ENCODE data around the gene CIZ1.
"Not testable (repeated sequence)": the region's sequence is repeated elsewhere in the genome, so short reads cannot be mapped to it uniquely, and the experiment has no call there.

The CIZ1 gene, protein sequence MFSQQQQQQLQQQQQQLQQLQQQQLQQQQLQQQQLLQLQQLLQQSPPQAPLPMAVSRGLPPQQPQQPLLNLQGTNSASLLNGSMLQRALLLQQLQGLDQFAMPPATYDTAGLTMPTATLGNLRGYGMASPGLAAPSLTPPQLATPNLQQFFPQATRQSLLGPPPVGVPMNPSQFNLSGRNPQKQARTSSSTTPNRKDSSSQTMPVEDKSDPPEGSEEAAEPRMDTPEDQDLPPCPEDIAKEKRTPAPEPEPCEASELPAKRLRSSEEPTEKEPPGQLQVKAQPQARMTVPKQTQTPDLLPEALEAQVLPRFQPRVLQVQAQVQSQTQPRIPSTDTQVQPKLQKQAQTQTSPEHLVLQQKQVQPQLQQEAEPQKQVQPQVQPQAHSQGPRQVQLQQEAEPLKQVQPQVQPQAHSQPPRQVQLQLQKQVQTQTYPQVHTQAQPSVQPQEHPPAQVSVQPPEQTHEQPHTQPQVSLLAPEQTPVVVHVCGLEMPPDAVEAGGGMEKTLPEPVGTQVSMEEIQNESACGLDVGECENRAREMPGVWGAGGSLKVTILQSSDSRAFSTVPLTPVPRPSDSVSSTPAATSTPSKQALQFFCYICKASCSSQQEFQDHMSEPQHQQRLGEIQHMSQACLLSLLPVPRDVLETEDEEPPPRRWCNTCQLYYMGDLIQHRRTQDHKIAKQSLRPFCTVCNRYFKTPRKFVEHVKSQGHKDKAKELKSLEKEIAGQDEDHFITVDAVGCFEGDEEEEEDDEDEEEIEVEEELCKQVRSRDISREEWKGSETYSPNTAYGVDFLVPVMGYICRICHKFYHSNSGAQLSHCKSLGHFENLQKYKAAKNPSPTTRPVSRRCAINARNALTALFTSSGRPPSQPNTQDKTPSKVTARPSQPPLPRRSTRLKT

DNA sequence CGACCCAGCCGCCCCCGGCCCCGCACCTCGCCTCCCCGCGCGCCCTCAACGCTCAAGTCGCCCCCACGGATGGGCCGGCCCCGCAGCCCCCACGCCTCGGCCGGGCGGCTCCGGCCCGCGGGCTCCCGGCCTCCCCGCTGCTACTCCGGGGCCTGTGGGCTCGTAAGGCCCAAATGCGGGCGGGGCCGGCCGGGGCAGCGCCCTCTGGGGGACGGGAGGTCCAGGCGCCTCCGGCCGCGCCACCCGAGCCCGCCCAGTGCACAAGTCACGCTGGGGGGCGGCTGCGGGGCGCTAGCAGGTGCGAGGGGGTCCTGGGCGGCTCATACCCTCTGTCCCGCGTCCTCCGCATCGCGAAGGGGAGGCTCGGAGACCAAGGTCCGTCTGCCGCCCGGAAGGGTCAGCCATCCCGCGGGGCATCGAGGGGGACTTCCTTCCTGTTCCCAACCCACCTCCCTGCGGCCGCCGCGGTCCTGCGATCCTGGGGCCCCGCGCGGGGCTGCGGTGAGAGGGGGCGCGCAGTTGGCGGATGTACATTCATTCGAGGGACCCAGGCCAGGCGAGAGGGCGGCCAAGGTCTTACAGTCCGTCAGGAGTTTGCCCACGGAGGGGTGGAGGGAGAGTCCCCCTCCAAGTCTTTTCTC is at the start of gene CIZ1:
TSS of gene CIZ1 (minus strand) at position 167 of the 641 bp plus-strand sequence. CDS start 715 bp downstream, outside the sequence.
- peak; percentile 95 for DNase-seq (ENCODE audit: low spot score)

DNA sequence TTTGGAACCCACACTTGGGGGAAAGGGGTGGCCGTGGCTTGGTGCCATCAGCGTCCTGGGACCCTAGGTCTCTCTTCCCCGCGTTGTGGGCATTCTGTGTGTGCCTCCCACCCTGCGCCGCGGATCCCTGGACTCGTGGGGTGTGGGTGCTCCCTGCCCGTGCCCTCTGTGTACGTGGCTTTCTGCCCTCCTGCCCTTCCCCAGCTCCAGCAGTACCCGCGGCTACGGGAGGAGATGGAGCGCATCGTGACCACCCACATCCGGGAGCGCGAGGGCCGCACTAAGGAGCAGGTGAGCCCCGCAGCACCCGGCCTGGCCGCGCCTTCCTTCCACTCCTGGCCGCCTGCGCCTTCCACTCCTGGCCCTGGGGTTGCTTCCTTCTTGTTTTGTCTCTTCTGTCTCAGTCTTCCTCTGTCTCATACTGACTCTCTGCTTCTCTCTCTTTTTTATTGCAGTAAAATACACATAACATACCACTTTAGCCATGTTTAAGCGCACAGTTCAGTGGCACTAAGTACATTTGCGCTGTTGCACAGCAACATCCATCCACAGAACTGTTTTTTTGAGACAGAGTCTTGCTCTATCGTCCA is 42.5 kb upstream of the CIZ1 start:
- no peak for DNase-seq (ENCODE audit: low spot score)

DNA sequence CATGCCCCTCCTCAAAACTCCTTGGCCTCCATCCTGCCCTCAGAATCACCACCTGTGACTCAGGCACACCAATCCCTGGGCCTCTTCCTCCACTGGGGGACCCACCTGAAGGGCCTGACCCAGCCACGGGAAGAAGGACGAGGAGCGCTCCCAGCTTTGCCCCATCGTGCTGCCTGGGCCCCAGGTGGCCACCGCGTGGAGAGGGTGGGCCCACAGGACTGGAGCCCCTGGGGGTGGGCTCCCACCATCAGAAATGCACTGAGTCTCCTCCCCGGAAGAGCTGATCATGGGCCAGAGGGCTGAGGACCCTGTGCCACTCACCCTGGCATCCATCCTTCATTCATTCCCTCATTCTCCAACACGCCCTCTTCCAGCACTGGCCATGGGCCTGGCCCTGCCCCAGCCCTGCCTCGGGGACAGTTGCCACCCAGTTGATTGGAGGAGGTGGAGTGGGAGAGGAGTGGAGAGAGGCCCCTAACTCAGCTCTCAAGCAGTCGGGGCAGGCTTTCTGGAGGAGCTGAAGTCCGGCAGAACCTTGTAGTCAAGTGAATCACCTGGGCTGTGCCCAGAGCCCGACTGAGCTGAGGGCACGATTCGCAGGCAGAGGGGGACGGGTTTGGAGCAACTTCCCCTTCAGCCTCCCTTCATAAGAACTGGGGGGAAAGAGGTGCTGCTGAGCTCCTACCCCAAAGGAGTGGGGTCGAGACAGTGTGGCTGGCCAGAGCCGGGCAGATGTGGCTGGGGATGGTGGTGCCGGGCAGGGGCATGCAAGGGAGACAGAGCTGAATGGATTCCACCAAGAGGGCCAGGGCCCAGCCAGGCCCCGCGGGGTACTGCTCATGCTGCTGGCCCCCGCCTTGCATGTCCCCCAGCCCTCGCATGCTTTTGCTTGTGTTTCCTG is 41.4 kb upstream of the CIZ1 start:
- DNase-seq (ENCODE audit: low spot score): no peak

DNA sequence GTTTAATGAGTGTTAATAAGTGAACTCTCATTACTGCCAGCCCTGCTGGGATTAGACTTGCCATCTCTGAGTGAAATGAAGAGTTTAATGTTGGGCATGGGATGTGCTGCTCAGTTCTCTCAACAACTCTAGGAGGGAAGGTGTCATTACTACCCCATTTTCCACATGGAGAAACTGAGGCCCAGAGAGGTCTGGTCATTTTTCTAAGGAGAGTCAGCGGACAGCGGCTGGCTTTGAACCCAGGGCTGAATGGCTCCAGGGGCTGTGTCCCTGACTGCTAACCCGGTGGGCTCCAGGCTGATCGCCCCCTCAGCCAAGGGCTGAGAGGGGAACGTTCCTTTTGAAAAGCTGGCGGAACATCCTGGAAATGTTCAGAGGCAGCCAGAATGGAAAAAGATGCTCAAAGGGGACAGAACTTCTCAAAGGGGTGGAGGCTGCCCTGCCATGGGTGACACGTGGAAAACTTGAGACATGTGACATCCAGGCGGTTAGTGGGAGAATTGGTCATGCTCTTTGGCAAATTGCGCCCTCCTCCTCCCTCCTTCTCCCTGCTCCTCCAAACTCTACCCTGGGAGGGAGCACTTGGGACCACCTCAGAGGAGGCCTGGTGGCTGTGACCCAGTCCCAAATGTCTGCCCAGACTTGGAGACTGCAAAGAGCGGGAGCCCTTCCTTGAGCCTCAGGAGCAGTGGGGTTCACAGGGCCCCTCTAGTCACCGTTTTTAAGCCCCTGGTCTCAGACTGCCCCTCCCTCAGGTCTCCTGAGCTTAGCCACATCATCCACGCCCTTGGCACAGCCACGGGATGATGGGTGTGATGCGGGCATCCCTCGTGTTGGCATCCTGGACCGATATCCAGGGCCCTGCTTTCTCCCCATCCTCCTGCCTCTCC is 40.5 kb upstream of the CIZ1 start:
- DNase-seq (ENCODE audit: low spot score): no peak

DNA sequence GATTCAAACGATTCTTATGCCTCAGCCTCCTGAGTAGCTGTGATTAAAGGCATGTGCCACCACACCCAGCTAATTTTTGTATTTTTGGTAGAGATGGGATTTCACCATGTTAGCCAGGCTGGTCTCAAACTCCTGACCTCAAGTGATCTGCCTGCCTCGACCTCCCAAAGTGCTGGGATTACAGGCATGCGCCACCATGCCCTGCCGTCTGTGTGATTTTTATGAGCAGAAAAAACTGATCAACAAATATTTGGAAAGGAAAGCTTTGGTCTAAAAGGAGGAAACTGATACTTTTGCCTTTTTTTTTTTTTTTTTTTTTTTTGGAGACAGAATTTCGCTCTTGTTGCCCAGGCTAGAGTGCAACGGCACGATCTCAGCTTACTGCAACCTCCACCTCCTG is 39.5 kb upstream of the CIZ1 start:
- DNase-seq (ENCODE audit: low spot score): not testable (repeated sequence)

DNA sequence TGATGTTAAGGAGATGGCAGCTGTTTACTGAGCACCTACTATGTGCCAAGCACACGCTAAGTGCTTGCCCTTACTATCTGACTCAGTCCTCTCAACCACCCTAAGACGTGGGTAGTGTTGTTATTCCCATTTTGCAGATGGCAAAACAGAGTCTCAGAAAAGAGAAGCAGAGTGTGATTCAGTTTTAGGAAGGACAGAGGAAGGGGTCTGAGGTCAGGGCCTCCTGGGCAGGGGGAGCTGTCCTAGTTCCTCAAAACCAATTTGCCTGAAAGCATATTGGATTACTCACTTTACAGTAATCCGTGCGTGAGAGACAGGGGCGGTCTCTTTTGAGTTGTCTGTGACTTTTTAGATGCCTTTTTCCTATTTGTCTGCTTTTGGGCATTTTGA is 35.0 kb upstream of the CIZ1 start:
- no peak for DNase-seq (ENCODE audit: low spot score)

DNA sequence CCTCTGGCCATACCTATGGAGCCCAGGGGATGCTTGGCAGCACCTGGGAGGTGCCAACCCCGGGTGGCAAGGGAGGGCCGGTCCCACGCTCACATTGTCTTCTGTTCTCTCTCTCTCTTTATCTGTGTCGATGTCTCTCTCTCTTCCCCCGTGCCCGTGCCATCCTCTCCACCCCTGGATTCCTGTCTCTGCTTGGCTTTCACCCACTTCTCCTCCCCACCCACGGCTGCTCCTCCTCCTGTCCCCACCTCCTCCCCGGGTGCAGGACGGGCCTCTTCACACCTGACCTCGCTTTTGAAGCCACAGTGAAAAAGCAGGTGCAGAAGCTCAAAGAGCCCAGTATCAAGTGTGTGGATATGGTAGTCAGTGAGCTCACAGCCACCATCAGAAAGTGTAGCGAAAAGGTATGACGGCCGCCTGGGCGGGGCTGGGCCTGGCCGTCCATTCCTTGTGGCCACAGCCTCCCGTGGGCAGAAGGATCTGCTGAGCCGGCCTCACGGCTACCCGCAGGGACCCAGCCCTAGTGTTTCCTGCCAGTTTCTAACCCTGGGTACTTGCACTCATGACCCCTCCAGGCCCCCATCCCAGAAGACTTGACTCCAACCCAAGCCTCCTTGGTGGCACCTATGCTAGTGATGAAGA is 34.5 kb upstream of the CIZ1 start:
- DNase-seq (ENCODE audit: low spot score): no peak

DNA sequence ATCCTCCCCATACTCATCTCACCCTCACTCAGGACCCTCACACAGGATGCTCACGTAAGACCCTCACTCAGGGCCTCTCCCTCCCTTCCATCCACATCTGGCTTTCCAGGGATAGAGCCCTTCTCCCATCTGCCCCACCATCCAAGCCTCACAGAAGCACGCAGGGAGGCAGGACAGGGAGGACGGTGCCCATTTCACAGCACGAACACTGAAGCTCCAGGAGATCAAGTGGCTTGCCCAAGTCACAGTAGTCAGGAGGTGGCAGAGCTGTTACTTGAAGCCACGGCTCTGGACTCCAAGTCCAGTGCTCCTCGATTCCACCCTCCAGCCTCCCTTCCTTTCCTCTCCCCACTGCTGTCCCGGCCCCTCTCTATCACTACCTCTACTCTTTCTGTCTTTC is 33.5 kb upstream of the CIZ1 start:
- no peak for DNase-seq (ENCODE audit: low spot score)

DNA sequence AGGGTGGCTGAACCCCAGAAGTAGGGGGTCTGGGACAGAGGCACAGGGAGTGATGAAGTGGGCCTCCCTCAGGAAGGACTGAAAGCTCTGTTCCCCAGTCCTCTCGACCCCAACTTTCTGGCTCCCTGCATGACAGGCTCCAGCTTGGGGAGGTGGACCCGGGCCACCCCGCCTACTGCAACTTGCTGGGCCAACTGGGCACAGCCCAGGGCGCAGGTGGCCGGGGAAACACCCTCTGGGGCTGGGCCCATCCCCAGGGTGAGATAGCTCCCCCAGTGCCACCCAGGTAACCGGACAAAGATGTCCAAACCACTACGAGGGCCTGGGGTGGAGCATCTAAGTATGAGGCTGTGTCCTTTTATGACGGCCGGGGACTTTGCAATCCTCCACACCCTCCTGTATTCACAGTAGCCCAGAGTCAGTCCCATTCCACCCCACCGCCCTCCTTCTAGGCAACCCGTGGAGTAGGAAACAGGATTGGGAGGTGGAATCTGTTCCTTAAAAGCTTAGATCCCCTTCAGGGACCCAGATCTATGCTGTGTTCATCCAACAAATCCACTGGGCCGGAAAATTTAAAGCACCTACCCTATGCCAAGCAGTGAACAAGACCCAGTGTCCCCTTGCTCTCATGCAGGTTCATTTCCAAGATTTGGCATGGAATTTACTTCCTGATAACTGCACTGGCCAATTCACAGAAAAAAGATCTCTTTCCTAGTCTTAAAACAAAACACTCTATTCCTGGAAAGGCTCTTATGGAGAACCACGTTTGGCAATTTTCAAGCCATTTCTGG is 31.7 kb upstream of the CIZ1 start:
- no peak for DNase-seq (ENCODE audit: low spot score)

DNA sequence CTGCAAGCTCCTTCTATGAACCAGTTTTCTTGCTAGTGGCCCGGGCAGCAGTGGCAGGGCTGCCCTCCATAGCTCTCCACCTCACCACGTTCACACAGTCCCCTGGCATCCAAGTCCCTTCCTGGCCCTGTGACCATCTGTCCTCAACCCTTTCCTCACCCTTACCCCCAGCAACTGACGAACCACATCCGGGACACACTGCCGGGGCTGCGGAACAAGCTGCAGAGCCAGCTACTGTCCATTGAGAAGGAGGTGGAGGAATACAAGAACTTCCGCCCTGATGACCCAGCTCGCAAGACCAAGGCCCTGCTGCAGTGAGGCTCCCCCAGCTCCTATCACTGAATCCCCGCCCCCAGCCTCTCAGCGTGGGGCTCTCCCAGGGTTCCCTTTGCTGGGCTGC is 30.7 kb upstream of the CIZ1 start:
- DNase-seq (ENCODE audit: low spot score): no peak

DNA sequence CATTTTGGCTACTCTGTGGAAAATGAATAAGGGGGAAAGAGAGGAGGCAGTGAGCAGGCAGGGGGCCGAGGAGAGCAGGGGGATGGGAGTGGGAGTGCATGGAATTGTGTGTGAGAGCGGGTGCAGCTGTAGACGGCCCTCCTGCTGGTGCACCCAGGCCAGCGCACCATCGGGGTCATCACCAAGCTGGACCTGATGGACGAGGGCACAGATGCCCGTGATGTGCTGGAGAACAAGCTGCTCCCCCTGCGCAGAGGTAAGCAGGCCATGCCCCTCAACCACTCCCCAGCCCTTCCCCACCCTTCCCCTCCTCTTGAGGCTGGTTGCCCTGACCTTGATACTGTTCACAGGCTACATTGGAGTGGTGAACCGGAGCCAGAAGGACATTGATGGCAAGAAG is 28.5 kb upstream of the CIZ1 start:
- no peak for DNase-seq (ENCODE audit: low spot score)

DNA sequence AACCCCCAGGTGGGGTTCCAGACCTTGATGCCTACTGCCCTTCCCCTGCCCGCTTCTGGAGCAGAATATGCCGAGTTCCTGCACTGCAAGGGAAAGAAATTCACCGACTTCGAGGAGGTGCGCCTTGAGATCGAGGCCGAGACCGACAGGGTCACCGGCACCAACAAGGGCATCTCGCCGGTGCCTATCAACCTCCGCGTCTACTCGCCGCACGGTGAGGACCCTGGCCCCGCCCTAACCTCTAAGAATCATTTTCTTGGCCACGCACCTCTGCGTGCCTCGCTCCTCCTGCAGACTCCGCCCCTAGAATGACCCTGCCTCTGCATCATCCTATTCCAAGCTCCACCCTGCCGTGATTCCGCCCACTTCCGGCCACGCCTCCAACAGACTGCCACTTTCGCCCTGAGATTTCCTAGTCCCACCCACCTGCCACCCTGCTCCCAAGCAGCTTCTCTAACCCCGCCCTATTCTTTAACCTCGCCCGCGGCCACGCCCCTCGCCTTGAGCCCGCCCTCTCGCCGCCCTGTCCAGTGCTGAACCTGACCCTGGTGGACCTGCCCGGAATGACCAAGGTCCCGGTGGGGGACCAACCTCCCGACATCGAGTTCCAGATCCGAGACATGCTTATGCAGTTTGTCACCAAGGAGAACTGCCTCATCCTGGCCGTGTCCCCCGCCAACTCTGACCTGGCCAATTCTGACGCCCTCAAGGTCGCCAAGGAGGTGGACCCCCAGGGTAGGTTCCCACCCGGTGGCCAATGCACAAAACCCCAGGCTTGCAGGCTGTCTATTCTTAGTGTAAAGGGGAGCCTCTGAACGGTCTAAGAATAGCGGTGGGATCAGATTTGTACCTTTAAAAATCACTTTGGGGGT is 27.4 kb upstream of the CIZ1 start:
- DNase-seq (ENCODE audit: low spot score): no peak

DNA sequence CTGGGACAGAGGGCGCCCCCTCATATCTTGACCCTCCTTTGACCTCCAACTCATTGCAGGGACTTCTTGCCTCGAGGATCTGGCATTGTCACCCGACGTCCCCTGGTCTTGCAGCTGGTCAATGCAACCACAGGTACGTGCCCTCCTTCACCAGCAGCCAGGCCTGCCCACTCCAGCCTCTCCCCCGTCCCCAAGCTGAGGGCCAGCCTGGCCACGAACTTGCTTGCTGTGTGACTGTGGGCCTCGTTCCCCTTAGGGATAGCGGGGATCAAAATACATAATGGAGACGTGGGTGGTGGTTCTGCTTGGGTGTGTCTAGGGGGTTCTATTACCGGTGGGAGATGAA is 26.8 kb upstream of the CIZ1 start:
- DNase-seq (ENCODE audit: low spot score): no peak

DNA sequence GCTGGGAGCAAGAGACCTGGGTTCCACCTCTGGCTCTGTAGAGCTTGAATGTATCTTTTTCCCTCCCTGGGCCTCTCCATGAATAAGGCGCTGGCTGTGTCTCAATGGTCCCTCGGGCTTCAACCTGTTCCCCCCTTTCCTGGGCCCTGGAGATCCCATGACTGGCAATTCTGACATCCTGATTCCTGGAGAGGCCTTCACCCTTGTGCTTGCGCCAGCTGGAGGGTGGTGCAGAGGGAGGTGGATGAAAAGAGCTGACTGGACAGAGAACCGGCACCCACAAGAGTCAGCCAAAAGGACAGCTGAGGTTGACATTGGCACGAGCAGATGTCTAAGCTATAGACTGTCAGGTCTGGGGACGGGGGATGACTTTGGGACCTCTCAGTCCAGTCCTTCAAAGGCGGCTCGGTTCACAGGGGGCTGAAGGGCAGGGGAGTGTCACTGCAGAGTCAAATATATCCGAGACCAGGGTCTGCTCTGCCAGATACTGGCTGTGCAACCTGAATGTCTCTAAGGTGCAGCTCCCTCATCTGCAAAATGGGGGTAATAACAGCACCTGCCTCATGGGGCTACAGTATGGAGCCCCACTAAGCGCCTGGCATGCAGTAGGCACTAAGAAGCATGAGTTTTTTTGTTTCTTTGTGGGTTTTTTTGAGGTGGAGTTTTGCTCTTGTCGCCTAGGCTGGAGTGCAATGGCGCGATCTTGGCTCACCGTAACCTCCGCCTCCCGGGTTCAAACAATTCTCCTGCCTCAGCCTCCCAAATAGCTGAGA is 25.6 kb upstream of the CIZ1 start:
- DNase-seq (ENCODE audit: low spot score): no peak

DNA sequence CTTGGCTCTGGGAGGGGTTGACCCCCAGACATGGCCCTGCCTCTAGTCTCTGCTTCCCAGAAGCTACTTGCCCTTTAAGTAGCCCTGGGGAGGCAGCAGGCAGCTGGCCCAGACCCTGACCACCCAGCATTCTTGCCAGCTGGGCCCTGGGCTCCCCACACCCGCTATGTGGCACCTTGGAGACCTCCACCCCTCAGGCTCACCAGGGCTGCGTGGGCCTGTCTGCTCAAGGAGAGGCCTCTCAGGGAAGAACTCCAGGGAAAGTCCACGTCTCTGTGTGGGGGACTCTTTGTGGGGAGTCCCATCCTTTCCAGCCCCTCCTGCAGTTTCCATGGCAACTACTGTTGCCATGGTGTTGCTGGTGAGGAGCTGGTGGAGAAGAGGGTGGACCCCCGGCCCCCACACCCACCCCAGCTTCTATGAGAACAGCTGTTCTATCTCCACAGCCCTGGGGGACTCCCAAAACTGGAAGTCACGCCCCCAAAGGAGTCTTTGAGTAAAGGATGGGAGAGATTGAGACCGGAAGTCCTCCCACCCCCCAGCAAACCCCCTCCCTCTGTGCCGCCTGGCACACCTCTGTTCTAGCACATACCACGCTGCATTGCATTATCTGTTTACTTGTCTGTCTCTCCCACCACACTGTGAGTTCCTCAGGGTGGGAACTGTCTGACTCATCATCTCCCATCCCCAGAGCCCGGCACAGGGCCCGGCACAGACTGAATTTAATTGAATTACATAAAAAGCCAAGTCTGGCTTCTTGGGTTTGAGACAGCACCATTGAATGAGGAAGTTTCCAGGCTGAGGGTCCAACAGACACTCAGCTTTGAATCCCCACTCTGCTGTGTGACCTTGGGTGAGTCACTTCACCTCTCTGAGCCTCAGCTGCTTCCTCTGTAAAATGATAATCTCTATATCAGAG is 24.4 kb upstream of the CIZ1 start:
- DNase-seq (ENCODE audit: low spot score): no peak
